ENCODE results near the gene ABCC5.
"Not testable (repeated sequence)": the region's sequence is repeated elsewhere in the genome, so short reads cannot be mapped to it uniquely, and the experiment has no call there.

The ABCC5 gene

DNA sequence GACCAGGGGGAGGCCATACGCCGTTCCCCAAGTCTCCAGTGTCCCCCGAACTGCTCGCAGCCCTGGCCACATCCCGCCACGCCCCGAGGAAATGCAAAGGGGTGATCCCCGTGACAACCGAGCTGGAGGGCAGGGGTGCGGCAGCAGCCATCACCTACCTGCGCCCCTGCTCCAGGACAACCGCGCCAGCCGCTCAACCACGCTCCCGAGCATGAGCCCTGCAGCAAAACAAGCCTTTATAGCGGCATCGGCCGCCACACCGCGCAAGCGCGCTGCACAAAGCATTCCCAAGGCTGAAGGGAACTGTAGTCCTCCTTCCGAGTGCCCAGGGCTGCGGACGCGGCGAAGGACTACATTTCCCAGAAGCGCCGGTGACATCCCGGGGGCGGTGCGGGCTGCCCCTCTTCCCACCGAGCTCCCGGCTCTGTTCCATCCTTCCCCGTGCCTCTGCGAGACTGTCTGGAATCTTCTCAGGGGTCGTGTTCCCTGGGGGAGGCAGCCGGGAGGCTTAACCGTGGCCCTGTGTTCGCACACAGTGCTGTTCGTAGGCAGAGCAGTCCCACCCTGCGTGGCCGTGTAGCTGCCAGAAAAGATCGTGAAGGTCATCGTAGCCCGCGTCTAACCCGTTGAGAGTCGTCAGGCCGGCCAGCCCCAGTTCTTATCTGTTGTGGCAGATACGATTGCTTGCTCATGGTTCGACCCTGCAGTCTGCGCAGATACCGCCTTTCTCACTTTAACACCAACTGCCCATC lies at the start of gene ABCC5:
Gene ABCC5 (minus strand): TSS at position 213 of the 752 bp plus-strand sequence. CDS start 3,492 bp downstream, outside the sequence.
- FAIRE-seq (peak; percentile 31), DNase-seq (ENCODE audit: insufficient read length, low spot score) (peak; percentile 96)

GRCh38 chr3:184066211-184066610 lies 48.5 kb upstream of the ABCC5 start:
- no peak for FAIRE-seq
- no peak for DNase-seq (ENCODE audit: insufficient read length, low spot score)

GRCh38 chr3:184062637-184063036 lies 45.0 kb upstream of the ABCC5 start:
- DNase-seq (ENCODE audit: insufficient read length, low spot score) (no peak), FAIRE-seq (no peak)

- FAIRE-seq = no peak
- DNase-seq (ENCODE audit: insufficient read length, low spot score) = no peak
Measured at GRCh38 chr3:184059424-184059823, 41.7 kb upstream of the ABCC5 start.

- DNase-seq (ENCODE audit: insufficient read length, low spot score) (no peak), FAIRE-seq (no peak)
Measured at GRCh38 chr3:184058029-184058428, 40.3 kb upstream of the ABCC5 start.

- DNase-seq (ENCODE audit: insufficient read length, low spot score) = no peak
- no peak for FAIRE-seq
Measured at GRCh38 chr3:184052767-184053166, 35.1 kb upstream of the ABCC5 start, which contains the start of gene HTR3C. TSS of gene HTR3C (plus strand) at chr3:184053047. CDS start at chr3:184053081, 34 bp downstream.

DNA sequence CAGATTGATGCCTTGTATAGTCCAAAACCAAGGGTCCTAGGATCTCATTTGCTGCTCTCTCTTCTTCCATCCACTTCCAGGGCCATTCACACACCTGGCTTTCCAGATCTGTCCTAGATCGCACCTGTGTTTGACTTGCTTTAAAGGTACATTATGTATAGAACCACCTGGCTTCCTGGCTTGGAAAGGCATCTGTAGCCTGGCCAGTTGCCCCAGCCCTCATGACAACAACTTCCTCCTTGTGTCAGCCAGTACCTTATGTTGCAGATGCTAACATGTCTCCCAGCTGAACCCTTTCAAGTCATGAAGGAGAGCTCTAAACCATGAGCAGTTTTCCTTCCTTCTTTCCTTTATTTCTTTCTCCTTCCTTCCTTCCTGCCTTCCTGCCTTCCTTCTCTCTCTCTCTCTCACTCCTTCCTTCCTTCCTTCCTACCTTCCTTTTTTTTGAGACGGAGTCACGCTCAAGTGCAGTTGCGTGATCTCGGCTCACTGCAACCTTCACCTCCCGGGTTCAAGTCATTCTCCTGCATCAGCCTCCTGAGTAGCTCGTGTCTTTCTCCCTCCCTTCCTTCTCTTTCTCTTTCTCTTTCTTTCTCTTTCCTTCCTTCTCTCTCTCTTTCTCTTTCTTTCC lies 32.6 kb upstream of the ABCC5 start:
- FAIRE-seq (no peak), DNase-seq (ENCODE audit: insufficient read length, low spot score) (no peak)

DNA sequence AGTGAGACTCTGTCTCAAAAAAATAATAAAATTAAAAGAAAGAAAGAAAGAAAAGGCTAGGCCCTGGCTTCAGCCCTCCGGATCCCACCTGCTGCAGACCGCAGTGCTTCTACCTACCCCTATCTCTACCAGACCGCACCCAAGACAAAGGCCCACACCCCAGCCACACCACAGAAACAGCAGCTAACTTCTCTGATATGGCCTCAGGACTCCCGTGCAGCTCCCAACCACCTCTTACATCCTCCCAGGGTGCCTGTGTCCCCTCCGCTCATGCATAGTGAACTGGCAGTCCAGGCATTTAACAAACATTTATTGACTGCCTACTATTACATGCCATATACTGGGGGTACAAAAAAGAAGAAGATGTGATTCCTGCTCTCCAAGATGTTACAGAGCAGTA lies 28.3 kb upstream of the ABCC5 start:
- DNase-seq (ENCODE audit: insufficient read length, low spot score) (no peak), FAIRE-seq (no peak)

- DNase-seq (ENCODE audit: insufficient read length, low spot score) = no peak
- FAIRE-seq = no peak
Measured at GRCh38 chr3:184042617-184043016, 24.9 kb upstream of the ABCC5 start.

DNA sequence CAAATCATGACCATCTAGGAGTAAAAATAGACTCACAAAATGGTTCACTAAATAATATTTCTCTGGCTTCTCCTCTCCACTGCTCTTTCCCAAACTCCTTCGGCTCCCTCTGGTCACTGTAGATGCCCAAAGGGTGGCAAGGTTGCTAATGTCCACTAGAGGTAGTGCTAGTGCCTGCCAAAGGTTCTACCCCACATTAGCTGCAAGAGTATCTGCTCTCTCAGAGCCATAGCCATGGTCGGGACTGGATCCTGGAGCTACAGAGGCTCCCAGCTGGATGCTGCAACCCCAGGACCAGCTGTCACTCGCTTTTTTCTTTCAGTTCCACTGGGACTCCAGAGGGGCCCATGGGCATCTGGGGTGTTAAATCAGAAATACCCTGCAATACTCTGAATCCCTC lies 22.3 kb upstream of the ABCC5 start:
- no peak for FAIRE-seq
- DNase-seq (ENCODE audit: insufficient read length, low spot score) = peak; percentile 69

- DNase-seq (ENCODE audit: insufficient read length, low spot score) = no peak
- FAIRE-seq = no peak
Measured at GRCh38 chr3:184039414-184039813, 21.7 kb upstream of the ABCC5 start.

GRCh38 chr3:184038307-184038706 lies 20.6 kb upstream of the ABCC5 start:
- DNase-seq (ENCODE audit: insufficient read length, low spot score); FAIRE-seq: not testable (repeated sequence)

DNA sequence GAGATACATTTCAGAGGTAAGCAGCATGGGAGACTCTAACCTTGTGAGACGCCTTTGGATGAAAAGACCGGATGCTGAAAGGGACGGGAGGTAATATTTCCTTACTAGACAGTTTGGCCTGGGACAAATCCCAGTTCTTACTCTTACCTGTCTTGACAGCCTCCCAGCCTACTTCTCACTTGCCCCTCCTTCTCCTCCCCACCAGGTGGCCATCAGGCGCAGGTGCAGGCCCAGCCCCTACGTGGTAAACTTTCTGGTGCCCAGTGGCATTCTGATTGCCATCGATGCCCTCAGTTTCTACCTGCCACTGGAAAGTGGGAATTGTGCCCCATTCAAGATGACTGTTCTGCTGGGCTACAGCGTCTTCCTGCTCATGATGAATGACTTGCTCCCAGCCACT lies 20.1 kb upstream of the ABCC5 start:
- DNase-seq (ENCODE audit: insufficient read length, low spot score) (no peak), FAIRE-seq (no peak)

DNA sequence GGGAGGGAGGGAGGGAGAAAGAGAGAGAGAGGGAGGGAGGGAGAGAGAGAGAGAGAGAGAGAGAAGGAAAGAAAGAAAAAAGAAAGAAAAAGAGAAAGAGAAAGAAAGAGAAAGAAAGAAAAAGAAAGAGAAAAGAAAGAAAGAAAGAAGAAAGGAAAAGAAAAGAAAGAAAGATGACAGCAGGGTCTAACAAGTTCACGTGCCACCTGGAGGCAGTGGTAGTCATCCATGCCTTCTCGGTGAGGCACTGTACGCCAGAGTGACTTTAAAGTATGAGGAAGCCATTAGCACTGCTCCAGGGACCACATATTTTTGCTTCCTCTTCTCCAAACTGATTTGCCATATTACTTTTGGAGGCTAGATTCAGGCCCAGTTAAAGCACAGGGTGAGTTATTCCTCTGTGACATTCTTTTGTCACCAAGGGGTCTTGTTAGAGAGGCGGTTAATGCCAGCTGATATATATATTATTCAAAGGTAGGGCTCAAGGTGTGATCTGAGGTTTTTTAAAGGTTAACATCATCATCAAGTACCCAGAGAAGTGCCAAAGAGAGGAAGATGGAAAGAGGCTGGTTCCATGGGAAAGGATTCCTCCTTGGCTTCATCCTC lies 13.6 kb upstream of the ABCC5 start, which contains the start of gene HTR3D:
Gene HTR3D (plus strand): TSS at position 556 of the 606 bp plus-strand sequence. CDS start 0 bp downstream, at position 556.
- DNase-seq (ENCODE audit: insufficient read length, low spot score) (no peak), FAIRE-seq (no peak)

- FAIRE-seq = no peak
- DNase-seq (ENCODE audit: insufficient read length, low spot score) = no peak
Measured at GRCh38 chr3:184030536-184030935, 12.9 kb upstream of the ABCC5 start.

- no peak for FAIRE-seq
- DNase-seq (ENCODE audit: insufficient read length, low spot score) = no peak
Measured at GRCh38 chr3:184029443-184029842, 11.8 kb upstream of the ABCC5 start.

GRCh38 chr3:184028275-184028890 lies 10.7 kb upstream of the ABCC5 start:
- not testable (repeated sequence) for DNase-seq (ENCODE audit: insufficient read length, low spot score)

DNA sequence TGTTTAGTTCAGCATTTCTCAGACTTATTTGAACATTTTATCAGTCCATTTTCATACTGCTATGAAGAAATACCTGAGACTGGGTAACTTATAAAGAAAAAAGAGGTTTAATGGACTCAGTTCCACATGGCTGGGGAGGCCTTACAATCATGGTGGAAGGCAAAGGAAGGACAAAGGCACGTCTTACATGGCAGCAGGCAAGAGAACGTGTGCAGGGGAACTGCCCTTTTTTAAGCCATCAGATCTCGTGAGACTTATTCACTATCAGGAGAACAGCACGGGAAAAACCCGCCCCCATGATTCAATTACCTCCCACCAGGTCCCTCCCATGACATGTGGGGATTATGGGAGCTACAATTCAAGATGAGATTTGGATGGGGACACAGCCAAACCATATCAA lies 7.6 kb upstream of the ABCC5 start:
- not testable (repeated sequence) for DNase-seq (ENCODE audit: insufficient read length, low spot score); FAIRE-seq

More at GRCh38 chr3:184028275-184028890, 10.7 kb upstream of the ABCC5 start:
- FAIRE-seq = not testable (repeated sequence)

DNA sequence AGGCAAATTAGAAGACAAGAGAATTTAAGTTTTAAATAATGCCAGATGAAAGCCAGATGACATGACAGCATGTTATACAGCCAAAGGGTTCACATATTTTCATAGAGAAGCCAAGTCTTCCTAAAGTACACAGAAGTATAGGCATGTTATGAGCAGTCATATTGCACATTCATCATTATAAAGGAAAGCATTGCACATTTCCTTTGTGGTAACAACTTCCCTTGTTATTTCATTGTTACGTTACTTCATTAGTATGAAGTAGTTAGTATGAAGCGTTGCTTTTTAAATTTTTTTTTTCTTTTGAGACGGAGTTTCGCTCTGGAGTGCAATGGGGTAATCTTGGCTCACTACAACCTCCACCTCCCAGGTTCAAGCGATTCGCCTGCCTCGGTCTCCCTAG lies 4.6 kb upstream of the ABCC5 start:
- FAIRE-seq (no peak), DNase-seq (ENCODE audit: insufficient read length, low spot score) (no peak)

- no peak for DNase-seq (ENCODE audit: insufficient read length, low spot score)
- FAIRE-seq = no peak
Measured at GRCh38 chr3:184018424-184018973, 815 bp upstream of the ABCC5 start.
